DMS79 treated with DMSO at 0.1 percent for 48 hours (cell line): ENCODE measurements around the gene WWC2.

Experiments used
- DNase-seq: peaks from one replicate; lab custom pipeline; 2025; lab: John Stamatoyannopoulos, UW

Gene WWC2

DNA sequence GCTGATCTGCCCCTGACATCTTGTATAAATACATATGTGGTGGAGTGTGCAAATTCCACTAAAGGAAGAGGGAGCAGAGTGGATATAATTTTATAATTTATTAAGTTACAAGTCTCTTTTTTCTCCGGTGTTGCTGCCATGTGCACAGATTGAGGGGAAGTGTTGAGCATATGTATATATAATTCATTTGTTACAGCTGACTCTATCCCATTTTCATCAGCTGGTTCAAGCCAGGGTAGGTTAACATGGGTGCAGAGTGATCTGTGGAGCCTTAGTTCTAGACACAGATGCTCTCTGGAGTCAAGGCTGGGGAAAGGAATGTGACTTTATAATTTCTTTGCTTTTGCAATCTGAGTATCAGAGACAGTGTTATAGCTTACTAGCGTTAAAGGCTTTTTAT, 103.5 kb downstream of the WWC2 start:
- DNase-seq, result no peak

DNA sequence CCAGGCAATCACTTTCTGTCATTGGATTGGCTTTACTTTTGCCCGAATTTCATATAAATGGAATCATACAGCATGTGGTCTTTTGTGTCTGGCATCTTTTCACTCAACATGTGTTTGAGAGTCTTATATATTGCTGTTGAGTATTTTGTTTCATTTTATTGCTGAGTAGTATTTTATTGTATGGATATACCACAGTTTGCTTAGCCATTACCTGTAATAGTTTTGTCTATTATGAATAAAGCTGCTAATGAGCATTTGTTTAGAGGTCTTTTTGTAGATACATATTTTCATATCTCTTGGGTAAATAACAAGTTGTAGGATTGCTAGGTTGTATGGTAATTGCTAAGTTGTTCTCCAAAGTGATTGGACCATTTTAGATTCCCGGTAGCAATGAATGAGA, 105.7 kb downstream of the WWC2 start:
- no peak for DNase-seq

DNA sequence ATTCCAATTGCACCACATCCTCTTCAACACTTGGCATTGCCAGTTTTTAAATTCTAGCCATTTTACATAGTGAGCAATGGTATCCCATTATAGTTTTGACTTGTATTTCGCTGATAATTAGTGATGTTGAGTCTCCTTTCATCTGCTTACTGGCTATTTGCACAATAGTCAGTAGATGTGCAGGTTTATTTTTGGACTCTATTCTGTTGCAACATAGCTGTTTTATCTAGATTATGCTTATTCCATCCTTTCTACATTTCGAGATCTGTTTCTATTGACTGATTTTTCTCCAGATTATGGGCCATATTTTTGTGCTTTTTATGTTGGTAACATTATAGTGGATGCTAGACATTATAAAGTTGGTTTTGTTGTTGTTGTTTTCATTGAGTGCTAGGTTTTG, 106.1 kb downstream of the WWC2 start:
- no peak for DNase-seq

DNA sequence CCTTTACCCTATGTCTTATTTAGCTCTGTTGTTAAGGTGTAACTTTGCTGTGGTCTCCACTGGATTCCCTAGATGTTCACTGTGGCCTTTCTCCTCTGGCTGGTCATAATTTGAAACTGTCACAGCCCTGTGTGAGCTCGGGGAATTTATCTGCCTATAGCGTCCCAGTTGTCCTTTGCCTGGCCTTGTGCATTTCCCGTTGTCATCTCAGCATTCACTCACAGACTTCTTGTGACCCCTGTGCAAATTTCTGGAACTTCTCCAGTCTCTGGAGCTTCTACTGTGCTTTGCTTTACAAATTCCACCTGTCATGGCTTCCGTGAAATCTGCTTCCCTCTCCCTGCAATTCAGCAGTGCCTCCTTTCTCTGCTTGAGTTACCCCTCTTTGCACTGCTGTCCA, 106.7 kb downstream of the WWC2 start:
- DNase-seq, result no peak

DNA sequence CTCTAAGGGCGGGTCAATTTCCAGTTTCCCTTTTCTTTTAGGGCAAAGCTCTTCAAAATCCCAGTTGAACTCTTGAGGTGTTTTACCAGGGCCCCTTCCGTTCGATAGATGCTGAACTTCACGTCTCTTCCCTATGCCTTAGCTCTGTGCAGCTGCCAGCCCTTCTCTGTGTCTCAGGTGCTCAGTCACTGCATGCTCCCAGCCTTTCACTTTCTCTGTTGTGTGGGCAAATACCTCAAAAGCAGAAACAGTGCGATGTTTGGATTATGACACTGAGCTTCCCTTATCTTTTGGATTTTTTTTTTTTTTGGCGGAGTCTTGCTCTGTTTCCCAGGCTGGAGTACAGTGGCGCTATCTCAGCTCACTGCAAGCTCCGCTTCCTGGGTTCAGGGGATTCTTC, 112.5 kb downstream of the WWC2 start:
- DNase-seq, result no peak

DNA sequence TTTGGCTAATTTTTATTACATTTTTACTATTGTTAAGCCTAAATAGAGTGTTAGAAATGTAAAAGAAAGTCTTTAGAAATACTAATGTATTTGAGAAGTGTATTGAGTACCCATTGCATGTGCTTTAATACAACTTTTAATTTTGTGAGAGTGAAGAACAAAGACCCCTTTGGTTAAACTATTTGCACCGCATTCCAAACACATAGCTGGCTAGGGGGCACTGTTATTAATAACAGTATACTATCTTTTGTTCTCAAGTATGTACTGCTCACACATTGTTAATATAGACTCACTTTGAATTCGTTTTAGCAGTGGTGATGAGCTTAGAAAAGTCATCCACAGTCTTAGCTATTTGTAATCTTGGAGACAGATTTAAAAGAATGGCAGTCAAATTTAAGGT, 114.9 kb downstream of the WWC2 start:
- no peak for DNase-seq

DNA sequence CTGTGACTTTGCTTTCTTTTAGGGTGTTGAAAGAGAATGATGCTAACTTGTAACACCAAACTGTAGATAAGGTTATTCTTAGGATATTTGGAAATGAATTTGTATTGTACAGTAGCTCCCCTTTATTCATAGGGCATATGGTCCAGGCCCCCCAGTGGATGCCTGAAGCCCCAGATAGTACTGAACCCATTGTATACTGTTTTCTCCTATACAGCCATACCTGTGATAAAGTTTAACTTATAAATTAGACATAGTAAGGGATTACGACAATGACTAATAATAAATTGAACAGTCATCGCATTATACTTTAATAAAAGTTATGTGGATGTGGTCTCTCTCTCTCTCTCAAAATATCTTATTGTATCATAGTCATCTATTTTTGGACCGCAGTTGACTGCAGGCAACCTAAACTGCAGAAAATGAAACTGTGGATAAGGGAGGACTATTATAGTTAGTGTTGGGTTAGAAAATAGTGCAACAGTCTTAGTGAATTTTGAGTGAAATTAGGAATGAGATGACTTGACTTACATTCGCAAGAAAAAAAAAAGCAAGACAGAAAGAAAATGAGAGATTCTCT, 115.9 kb downstream of the WWC2 start:
- DNase-seq, result no peak

DNA sequence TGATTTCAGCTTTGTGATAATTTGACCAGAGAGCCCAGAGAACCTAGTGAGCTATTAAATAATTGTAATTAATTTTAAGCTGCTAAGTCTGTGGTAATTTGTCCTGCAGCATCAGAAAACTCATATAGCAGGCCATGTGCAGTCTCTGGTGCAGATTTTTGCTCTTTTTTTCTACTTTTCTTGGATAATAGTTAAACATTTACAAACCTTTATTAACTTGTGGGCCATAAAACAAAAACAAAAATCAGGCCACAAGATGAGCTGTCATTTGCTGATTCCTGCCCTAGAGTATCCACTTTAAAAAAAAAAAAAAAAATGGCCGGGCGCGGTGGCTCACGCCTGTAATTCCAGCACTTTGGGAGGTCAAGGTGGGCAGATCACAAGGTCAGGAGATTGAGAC, 121.2 kb downstream of the WWC2 start:
- no peak for DNase-seq

DNA sequence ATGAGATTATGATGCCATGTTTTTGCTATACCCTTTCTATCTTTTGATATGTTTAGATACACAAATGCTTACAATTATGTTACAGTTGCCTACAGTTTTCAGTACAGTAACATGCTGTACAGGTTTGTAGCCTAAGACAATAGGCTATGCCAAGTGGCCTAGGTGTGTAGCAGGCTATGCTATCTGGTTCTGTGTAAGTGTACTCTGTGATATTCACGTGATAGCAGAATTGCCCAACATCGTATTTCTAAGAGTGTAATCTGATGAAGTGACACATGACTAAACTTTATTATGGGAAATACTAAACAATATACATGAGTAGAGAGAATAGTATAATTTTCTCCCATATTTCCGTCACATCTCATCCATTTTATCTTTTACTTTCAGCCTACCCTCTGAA, 124.0 kb downstream of the WWC2 start:
- no peak for DNase-seq

DNA sequence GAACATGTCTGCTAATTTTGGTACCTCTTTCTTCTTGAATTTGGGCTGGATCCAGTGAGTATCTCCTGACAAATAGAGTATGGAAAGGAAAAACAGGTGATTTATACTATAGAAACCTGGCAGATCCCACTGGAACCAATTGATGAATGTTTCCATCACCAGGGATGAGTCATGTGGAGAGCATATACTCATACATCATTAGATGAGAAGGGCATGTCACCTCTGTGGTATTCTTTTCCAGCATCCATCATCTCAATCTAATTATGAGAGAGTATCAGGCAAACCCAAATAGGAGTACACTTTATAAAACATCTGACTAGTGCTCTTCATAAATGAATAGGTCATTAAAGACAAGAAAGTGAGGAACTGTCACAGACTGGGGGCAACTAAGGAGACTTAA, 130.3 kb downstream of the WWC2 start:
- no peak for DNase-seq

DNA sequence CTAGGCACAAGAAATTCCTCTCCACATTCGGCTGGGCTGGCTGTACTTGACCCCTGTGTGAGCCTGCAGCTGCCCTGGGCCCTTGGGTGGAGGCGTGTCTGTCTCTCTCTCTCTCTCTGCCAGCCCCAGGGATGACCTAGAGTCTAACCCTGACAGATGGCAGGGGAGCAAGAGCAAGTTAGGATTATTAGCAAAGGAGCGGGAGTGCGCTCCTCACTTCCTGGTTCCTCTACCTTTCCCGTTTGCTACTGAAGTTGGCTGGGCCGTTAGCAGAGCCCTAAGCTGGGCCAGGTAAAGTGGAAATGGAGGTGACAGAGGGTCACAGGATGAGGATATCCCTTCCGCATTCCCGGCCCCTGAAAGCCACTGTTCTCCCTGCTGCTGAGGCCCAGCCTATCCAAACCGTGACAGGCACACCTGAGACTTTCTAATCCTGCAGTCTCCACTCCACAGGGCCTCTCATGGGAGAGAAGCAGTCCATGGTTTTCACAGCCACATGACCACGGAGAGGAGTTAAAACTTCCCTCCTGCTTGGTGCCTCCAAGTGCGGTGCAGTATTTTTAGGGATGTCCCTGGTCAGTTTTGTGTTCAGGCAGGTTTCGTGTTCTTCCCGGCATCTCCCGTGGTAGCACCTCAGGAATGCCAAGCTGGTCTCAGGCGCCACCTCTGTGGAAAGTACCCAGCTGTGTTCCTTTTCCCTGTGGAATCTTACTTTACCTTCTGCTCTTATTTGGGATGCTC, 141.7 kb downstream of the WWC2 start:
- DNase-seq, result no peak

DNA sequence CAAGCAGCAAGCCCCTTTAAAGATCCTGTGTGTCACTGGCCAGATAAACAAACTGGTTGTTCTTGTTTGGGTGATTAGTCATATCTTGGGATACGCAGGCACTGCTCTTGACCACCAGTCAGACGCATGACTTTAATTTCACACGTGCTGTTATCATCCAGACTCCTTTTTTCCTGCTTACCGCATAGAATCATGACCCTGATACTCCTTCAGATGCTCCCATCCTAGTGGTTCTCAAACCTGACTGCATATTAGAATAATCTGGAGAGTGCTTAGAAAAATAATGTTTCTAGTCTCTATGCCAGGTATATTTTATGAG, 142.2 kb downstream of the WWC2 start:
- no peak for DNase-seq

DNA sequence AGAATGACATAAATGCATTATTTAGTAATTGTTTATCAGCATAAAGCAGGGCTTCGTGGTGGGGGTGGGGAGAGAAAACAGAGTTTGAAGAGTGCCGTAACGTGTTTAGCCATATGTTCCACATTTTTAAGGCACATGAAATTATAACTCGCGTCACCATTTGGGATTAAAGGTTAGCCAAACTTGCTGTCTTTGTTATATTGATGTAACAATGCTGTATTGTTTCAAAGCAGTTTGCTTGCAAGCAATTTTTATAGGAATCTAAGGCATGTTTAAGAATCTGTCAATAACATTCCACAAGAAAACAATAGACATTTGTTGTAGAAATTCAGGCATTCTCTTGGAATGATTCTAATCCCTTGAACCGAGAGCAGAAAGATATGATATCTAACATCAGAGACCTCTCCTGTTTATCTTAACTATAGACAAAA, 142.7 kb downstream of the WWC2 start:
- no peak for DNase-seq

DNA sequence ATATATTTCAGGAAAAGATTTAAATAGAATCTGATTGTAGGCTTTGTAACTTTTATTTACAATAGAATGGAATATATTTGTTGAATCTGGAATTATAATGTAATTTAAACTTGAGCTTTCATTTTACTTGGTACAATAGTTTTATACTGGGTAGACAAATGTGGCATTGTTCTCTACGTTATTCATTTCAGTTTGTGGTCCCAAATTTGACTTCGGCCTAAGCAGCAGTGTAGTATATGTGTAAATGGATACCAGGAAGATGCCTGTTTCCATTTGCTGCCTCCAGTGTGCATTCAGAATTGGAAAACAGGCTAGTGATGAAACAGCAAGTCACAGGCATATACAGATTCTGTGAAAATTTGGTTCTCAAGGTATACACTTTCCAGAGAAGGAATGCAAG, 143.2 kb downstream of the WWC2 start:
- no peak for DNase-seq

DNA sequence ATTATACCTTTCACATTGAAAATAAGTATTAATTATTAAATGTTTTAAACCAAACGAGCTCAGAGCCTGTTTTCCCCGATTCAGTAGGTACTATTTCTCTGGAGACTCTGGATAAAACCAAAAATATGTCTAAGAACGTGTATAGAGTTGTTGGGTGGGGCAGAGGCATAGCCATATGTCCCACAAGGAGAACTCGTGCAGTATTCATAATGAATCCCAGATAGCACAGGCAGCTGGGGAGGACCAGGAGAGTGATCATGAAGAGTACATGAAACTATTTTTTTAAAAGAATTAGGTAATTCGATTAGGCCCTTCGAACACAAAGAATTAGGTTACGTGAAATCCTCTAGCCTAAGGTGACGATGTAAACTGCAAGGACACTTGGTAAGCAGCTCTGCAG, 145.0 kb downstream of the WWC2 start:
- no peak for DNase-seq

DNA sequence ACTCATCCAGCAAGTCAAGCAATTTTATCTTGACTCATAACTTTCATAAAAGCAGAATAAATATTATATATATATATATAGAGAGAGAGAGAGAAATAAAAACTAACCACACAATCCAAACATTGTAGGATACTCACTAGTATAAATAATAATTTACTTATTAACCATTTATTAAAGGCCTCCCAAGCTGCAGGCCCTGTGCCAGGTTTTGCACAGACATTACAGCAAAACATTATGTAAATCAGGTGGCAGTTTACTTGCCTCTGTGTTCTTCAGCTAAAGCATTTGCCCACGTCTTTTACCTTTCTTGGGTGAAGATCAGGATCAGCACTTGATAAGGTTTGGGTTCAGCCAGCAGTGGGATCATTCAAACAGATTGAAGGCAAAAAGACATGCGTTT, 145.4 kb downstream of the WWC2 start:
- no peak for DNase-seq

DNA sequence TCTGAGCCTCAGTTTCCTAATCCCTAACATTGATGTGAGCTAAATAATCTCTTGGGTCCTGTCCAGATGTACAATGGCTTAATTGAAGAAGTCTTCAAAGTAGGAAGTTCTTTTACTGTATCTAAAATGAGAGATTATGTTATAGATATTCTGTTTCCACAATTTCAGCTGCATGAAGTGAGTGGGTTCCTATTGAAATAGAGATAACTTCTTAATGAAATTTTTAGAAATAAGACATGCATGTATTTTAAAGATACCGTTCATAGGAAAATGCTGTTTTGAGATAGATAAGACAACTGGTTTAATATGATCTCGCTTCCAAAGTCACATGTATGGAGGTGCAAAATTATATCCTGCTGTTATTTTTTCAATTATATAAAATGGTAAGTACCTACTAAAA, 149.1 kb downstream of the WWC2 start:
- no peak for DNase-seq

DNA sequence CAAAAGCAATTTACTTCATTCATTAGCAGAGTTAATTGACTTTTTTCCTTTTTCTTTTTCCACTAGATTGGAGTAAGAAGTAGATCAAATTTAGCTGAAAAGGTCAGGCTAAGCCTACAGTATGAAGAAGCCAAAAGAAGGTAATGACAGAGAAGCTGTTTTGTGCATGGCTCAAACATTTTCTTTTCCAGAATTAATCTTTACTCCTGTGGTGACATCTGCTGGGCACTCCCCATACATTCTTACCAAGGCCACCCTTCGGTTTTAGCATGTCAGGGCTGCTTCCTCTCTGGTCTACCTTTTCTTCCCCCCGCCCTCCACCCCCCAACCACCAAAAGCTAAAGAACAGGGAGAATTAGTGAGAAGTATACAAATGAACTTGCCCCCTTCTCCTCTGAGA, 150.8 kb downstream of the WWC2 start:
- DNase-seq, result peak; percentile 24

DNA sequence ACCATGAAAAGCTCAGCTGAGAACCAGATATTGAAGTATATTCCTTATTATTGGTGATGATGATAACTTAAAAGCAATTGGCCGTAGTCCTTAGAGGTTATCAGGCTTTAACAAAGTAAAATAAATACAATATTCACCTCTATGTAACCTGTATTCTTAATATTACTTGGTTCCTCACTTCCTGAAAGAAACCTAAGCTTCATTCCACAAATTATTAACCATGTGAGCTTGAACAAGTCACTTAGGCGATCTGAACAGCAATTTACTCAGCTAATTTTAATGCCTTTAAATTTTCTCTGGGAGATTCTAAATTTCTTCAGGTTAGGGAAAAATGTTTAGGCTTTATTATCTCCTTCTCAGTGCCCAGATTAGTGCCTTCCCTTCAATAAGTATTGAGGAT, 151.8 kb downstream of the WWC2 start:
- no peak for DNase-seq

DNA sequence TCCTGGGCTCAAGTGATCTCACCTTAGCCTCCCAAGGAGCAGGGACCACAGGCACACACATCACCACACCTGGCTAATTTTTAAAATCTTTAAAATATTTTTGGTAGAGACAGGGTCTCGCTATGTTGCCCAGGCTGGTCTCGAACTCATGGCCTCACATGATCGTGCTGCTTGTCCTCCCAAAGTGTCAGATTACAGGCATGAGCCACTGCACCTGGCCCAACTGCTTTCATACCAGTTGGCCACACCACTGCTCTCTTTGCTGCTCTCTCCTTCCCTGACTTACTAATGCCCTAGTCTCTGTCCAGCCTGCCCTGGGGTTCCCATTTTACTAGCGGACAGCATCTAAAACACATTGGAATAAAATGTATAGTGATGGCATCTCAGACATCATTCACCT, 153.9 kb downstream of the WWC2 start:
- no peak for DNase-seq

DNA sequence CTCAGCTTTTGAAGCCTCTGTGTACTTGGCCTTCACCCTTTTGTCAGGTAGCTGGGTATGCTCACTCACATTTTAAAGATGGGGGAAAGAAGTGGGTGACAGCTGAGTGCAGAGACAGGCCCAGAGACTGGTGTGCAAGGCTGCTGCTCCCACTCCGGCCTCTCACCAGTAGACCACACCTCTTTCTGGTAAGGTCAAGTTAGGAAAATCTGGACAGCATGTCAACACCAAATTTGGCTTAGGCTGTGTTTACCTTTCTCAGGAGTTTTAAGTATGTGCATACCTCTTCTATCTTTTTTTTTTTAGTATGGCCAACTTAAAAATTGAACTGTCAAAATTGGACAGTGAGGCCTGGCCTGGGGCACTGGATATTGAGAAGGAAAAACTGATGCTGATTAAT, 154.4 kb downstream of the WWC2 start:
- DNase-seq, result no peak

DNA sequence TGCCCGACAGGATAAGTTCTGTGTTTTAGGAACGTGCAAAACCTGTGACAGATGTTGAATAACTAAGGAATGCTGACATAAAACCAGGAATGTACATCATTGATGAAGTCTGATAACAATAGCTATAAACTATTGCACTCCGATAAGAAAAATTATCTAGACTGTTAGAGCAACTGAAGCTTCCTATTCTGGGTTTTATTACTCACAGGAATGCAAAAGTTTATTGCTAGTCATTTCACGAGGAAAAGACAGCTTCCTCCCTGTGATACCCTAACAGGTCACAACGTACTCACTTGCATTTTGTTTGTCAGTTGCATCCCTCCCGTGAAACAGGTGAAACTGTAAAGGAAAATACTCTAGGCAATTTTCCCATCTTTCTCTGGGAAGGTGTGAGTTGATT, 155.1 kb downstream of the WWC2 start:
- no peak for DNase-seq

DNA sequence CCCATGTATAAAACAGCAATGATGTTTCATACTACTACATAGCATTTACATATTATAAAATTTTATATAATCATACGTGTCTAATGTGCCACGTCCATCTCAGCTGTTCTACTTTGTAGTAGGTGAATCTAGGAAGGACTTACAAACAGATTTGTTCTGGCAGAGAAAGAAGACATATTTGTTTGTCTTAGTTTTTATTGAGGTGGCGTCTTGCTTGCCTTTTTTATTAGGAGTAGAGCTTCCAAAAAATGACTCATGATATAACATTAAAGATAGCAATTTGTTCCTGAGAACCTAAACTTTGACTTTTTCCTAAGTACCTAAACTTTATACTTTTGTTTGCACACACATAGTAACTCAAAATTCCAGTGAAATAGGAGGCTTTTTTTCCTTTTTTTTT, 156.4 kb downstream of the WWC2 start:
- no peak for DNase-seq

DNA sequence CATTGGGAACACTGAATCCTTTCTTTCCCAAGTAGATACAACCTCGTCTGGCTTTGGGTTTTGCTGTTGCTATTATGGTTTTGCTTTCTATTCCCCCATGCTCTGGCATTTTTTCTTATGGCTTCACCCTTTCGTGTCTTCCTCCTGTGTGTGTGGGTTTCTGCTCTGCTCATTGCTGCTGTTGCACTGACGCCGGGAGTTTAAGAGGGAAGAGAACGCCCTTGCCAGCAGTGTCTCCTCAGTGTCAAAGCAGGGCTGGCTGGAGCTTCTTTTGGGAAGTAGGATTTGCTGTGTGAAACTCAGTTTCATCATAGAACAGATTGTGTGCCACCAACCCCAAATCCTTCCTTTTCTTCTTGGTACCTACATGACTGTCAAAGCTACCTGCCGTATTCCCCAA, 157.3 kb downstream of the WWC2 start:
- DNase-seq, result no peak
